ENCODE measurements around the gene SGTA.

- TF ChIP-seq CTCF (IDR thresholded peaks at IDR 0.05; ENCODE audit: low read length) (no peak), EZH2 (optimal IDR thresholded peaks at IDR 0.05; ENCODE audit: low read depth, low read length) (no peak), EZH2phosphoT487 (IDR thresholded peaks at IDR 0.05; ENCODE audit: low read length) (no peak)
These were observed 71.2 kb downstream of the SGTA start for GRCh38 chr19:2711875-2712205.
